Measurements from ENCODE around the gene BIRC6.

DNA sequence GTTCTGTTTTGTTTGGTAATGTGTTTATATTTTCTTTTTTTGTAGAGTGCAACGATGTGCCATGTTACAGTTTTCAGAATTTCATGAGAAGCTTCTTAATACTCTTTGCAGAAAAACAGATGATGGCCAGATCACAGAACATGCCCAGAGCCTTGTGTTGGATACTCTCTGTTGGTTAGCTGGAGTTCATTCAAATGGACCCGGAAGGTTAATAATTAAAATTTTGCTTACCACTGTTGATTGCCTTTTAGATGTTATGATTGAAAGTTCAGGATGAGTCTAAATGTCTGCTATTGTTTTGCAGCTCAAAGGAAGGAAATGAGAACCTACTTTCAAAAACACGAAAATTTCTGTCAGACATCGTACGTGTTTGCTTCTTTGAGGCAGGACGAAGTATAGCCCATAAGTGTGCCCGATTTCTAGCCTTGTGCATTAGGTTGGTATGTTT, 85.2 kb downstream of the BIRC6 start:
- TF ChIP-seq, protein P1, sequence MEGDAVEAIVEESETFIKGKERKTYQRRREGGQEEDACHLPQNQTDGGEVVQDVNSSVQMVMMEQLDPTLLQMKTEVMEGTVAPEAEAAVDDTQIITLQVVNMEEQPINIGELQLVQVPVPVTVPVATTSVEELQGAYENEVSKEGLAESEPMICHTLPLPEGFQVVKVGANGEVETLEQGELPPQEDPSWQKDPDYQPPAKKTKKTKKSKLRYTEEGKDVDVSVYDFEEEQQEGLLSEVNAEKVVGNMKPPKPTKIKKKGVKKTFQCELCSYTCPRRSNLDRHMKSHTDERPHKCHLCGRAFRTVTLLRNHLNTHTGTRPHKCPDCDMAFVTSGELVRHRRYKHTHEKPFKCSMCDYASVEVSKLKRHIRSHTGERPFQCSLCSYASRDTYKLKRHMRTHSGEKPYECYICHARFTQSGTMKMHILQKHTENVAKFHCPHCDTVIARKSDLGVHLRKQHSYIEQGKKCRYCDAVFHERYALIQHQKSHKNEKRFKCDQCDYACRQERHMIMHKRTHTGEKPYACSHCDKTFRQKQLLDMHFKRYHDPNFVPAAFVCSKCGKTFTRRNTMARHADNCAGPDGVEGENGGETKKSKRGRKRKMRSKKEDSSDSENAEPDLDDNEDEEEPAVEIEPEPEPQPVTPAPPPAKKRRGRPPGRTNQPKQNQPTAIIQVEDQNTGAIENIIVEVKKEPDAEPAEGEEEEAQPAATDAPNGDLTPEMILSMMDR (IDR thresholded peaks at IDR 0.05; ENCODE audit: low read depth, low read length, poor library complexity, severe bottlenecking), result no peak
- no peak for TF ChIP-seq EZH2phosphoT487 (IDR thresholded peaks at IDR 0.05; ENCODE audit: borderline replicate concordance, low read length)
